RCC 7860 (cell line): ENCODE data around the gene MAEA.
A peak's percentile ranks its signal among the peaks of the same experiment; 100 is the strongest.
"Not testable (repeated sequence)": the region's sequence is repeated elsewhere in the genome, so short reads cannot be mapped to it uniquely, and the experiment has no call there.

ENCODE experiments used
- DNase-seq: peaks from one replicate; pipeline ENCODE4 v3.0.0-alpha.2; 2015; ENCODE audit warnings: low spot score
- FAIRE-seq: peaks from 2 replicates; lab custom pipeline; 2012; peaks lifted over from hg19 to GRCh38; lab: Jason Lieb, UNC

Gene MAEA

GRCh38 chr4:1318488-1319213, 29.0 kb downstream of the MAEA start:
- no peak for FAIRE-seq
- DNase-seq, result no peak

DNA sequence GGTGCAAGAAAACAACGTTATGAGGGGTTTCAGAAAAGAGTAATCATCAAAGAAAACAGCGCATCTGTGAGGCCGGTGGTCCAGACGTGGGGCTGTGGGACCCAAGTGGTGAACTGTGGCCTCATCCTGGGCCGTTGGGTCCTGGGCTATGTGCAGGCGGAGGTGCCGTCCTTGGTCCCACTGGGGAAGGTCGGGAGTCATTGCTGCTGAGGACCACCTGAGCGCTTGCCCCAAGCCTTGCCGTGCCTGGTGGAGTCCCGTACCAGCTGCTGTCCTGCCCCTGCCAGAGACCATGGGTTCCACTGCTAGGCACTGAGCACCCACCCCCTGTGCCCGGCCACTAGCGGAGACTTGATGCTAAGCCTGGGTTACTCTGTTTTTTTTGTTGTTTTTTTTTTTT, 31.8 kb downstream of the MAEA start:
- DNase-seq, result no peak
- FAIRE-seq, result no peak

GRCh38 chr4:1321946-1322650, 32.4 kb downstream of the MAEA start:
- FAIRE-seq (no peak), DNase-seq (no peak)

GRCh38 chr4:1323280-1323634, 33.6 kb downstream of the MAEA start:
- no peak for FAIRE-seq
- DNase-seq, result no peak

- DNase-seq, result peak; percentile 92
- FAIRE-seq, result peak; percentile 88
Measured at GRCh38 chr4:1323635-1324442, 34.1 kb downstream of the MAEA start.

DNA sequence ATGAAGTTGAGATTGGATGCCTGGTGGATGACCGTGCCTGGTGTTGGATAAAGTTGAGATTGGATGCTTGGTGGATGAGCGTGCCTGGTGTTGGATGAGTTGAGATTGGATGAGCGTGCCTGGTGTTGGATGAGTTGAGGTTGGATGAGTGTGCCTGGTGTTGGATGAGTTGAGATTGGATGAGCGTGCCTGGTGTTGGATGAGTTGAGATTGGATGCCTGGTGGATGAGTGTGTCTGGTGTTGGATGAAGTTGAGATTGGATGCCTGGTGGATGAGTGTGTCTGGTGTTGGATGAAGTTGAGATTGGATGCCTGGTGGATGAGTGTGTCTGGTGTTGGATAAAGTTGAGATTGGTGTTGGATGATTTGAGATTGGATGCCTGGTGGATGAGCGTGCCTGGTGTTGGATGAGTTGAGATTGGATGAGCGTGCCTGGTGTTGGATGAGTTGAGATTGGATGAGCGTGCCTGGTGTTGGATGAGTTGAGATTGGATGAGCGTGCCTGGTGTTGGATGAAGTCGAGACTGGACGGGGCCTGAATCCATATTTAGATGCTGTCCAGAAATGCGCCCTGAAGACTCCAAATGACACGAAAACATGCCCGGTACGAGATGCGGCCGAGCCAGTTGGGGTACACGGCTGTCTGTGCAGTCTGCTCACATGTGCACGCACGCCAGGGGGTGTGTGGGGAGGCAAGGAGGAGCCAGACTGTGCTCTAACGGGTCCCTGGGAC, 34.9 kb downstream of the MAEA start:
- not testable (repeated sequence) for FAIRE-seq

DNA sequence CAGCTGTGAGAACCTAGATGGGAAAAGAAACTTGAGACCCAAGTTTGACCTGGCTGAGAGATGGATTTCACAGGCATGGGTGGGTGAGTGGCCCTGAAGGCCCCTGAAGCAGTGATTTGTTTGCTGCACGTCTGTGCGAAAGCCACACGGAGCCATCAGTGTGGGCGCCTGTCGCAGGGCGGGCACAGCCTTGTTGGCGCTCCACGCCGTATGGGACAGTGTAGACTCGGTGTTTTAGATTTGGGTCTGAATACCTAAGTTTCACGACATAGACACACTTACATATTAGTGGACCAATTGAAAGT, 35.4 kb downstream of the MAEA start:
- FAIRE-seq (no peak), DNase-seq (no peak)

More for the DNA sequence above, 34.9 kb downstream of the MAEA start:
- DNase-seq, result peak; percentile 25

DNA sequence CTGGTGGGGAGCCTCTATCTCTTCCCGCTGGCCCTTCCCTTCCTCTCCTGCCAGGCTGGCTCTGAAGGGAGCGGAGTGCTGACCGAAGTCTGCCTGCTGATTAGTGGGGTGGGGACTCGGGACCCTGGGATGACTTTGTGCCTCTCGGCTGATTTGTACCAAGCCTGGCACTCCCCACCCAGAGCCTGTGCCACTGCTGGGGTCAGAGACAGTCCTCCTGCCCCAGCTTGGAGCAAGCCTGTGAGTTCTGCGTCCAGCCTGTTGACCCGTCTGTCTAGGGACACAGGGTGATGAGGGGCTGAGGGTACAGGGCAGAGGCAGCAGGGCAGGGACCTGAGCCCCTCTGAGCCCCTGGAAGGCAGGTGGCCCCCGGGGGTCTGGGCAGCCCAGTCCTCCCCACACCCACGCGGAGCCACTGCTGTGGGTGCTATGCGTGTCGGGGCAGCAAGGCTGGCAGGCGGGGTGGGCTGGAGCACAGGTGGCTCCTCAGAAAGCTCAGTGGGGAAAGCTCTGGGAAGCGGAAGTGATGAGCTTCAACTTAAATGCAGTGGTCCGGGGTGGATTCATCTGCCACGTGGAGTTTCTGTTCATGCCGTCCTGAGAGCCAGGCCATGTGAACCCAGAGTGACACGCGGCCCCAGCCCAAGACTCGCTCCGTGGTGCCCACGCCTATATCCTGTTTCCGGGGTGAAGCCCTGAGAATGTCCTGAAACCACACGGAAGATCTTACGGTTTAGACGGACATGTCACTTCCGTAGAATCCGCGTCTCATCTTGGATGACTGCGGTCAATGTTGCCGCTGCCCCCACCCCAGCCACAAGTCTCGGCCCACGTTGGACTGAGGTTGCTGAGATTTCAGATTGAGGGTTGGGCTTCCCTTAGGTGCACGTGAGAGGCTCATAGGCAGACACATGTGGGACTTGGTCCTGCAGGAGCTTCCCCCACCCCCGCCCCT, 36.3 kb downstream of the MAEA start:
- FAIRE-seq (no peak), DNase-seq (no peak)

GRCh38 chr4:1326751-1327525, 37.2 kb downstream of the MAEA start:
- FAIRE-seq (no peak), DNase-seq (no peak)

DNA sequence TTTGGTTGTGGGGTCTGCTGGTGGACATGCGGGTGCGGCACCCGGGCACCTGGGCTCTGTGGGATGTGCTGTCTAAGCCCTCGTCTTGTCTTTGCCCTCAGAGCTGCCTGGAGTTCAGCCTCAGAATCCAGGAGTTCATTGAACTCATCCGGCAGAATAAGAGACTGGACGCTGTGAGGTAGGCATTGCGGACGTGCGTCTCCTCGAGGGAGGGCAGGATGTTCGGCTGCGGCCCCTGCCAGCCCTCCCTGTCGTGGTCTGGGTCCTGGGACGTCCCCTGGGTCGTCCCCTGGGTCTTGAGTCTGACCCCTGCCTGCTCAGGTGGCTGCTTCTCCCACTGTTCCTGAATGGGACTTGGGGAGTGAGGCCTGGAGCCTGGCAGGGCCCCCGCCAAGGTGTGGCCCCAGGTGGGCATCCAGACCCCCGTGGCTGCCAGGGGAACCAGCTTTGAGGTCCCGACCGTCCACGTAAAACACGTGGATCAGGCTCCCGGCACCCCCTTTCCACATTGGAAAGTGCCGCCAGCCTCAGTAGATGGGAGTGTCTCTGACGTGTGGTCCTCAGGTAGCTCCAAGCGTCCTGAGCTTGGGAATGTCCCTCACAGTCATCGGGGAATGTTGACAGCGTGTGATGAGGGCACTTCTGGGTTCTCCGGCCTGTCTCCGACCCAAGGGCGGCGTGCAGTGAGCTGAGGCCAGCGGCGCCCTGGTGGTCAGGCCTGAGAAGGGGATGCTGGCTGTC, 38.0 kb downstream of the MAEA start:
- FAIRE-seq (no peak), DNase-seq (no peak)

- DNase-seq (no peak), FAIRE-seq (no peak)
Measured at GRCh38 chr4:1328267-1329155, 38.8 kb downstream of the MAEA start.

DNA sequence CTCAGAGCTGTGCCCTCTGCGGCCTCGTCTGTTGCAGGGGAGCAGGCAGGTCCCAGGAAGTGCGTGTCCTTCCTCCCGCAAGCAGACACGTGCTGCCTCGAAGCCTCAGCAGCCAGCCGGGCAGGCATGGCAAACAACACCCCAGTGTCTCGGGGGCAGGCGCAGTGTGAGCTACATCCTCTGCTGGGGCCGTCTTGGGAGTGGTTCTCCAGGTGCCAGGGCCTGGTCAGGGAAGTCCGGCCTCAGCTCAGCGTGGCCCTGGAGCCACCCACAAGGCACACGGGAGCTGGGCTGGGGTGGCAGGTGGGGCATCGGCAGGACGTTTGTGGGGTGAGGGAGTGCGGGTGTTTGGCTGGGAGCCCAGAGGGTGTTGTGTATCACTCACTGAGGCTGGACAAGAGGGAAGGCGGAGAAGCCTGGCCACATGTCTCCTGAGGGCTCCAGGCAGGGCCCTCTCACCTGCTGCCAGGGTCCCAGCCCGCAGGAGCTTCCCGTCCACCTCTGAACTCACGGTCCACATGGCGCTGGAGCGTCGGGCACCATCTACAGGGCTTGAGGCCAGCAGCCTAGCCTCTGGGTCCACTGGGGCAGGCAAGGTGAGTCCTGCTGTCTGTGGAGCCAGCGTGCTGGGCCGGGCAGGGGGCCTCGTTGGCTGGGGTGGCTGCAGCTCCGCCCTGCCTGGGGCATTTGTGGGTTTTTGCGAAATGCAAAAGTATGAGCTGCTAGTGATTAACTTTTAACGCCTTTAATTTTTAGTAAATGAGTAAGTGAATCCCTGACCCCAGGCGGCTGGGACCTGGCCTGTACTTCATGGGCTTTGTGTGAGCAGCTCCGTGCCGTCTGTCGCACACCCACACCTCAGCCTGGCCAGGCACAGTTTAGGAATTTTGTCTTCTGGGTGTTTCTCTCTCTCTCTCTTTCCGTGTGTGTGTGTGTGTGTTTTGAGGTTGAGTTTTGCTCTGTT, 40.0 kb downstream of the MAEA start:
- peak; percentile 88 for FAIRE-seq
- peak; percentile 91 for DNase-seq

- DNase-seq, result peak; percentile 76
- peak; percentile 65 for FAIRE-seq
Measured at GRCh38 chr4:1330761-1331590, 41.3 kb downstream of the MAEA start.

- FAIRE-seq, result no peak
Measured at GRCh38 chr4:1331591-1332353, 42.1 kb downstream of the MAEA start.

GRCh38 chr4:1332686-1333085, 43.0 kb downstream of the MAEA start:
- no peak for FAIRE-seq
- DNase-seq, result no peak

More at GRCh38 chr4:1331591-1332353, 42.1 kb downstream of the MAEA start:
- no peak for DNase-seq
